IMR-90 (cell line): ENCODE results near the gene MSANTD4. TPM values are rescaled to one million over a fixed set of nuclear protein-coding genes. Genes with fewer than 3 reads are reported as not detected.

Experiments used
- ATAC-seq: fragments of 200-7000 bp; cut with Tn5 transposase; 2 replicates; pipeline ENCODE4 v1.9.1; 2020; ENCODE audit warnings: low read depth, mild to moderate bottlenecking, moderate library complexity
- BruUV-seq: library from RNA; stranded (reverse); fragments of 400-500 nt; replicated peaks from 2 replicates; lab custom pipeline; 2021; lab: Mats Ljungman, UMichigan
- CTCF ChIA-PET: fragments of 300-600 bp; formaldehyde crosslinking; extraction: SDS; loops from one replicate; lab custom pipeline; 2021; ENCODE audit warnings: antibody characterized with exemption; lab: Yijun Ruan, JAX
- POLR2A ChIA-PET: fragments of 300-600 bp; sonication (Branson Sonifier 250); formaldehyde crosslinking; loops from one replicate; lab custom pipeline; 2022; ENCODE audit warnings: antibody characterized with exemption; ENCODE audit not compliant: unreplicated experiment; lab: Charles Lee
- DNase-seq: peaks from one replicate; pipeline ENCODE4 v3.0.0; 2013
- H2AFZ ChIP-seq: replicated peaks from 2 replicates; pipeline ENCODE3; 2013; ENCODE audit warnings: low read length, mild to moderate bottlenecking; ENCODE audit not compliant: poor library complexity
- H2AK5ac ChIP-seq: 2 replicates; pipeline ENCODE4 v1.6.1; 2013; ENCODE audit warnings: low read depth, low read length, inconsistent platforms
- H2AK9ac ChIP-seq: replicated peaks from 2 replicates; pipeline ENCODE3; 2013; ENCODE audit warnings: mild to moderate bottlenecking, low read depth, low read length, moderate library complexity; ENCODE audit not compliant: poor library complexity
- H2BK120ac ChIP-seq: 2 replicates; pipeline ENCODE4 v1.6.1; 2013; ENCODE audit warnings: low read depth, low read length, inconsistent platforms
- H2BK15ac ChIP-seq: 3 replicates; pipeline ENCODE4 v1.6.1; 2013; ENCODE audit warnings: low read depth, low read length, inconsistent platforms
- H2BK20ac ChIP-seq: 2 replicates; pipeline ENCODE4 v1.6.1; 2013; ENCODE audit warnings: low read depth, mild to moderate bottlenecking, inconsistent platforms, low read length, moderate library complexity
- H2BK5ac ChIP-seq: 2 replicates; pipeline ENCODE4 v1.6.1; 2013; ENCODE audit warnings: mild to moderate bottlenecking, low read depth, low read length, inconsistent platforms; ENCODE audit not compliant: poor library complexity, severe bottlenecking
- H3K14ac ChIP-seq: replicated peaks from 2 replicates; pipeline ENCODE4 v1.6.1; 2013; ENCODE audit warnings: low read depth, low read length, inconsistent platforms
- H3K18ac ChIP-seq: 2 replicates; pipeline ENCODE4 v1.6.1; 2013; ENCODE audit warnings: low read depth, low read length, control low read depth
- H3K23ac ChIP-seq: 2 replicates; pipeline ENCODE4 v1.6.1; 2013; ENCODE audit warnings: low read depth, low read length, inconsistent platforms
- H3K27ac ChIP-seq: 2 replicates; pipeline ENCODE4 v1.5.1; 2013; ENCODE audit warnings: mild to moderate bottlenecking, control low read depth, low read length; ENCODE audit not compliant: insufficient read depth
- H3K27me3 ChIP-seq: 2 replicates; pipeline ENCODE4 v1.6.1; 2013; ENCODE audit warnings: low read length; ENCODE audit not compliant: control insufficient read depth, insufficient read depth
- H3K36me3 ChIP-seq: 2 replicates; pipeline ENCODE4 v1.6.1; 2013; ENCODE audit warnings: low read length, mixed read lengths; ENCODE audit not compliant: control insufficient read depth, insufficient read depth
- H3K4ac ChIP-seq: 2 replicates; pipeline ENCODE4 v1.6.1; 2013; ENCODE audit warnings: low read depth, low read length, inconsistent platforms
- H3K4me1 ChIP-seq: 2 replicates; pipeline ENCODE4 v1.6.1; 2013; ENCODE audit warnings: low read length, mixed read lengths; ENCODE audit not compliant: control insufficient read depth, insufficient read depth
- H3K4me2 ChIP-seq: 2 replicates; pipeline ENCODE4 v1.6.1; 2013; ENCODE audit warnings: low read depth, mild to moderate bottlenecking, control low read depth, low read length, moderate library complexity
- H3K4me3 ChIP-seq: 2 replicates; pipeline ENCODE4 v1.5.1; 2013; ENCODE audit warnings: low read depth, mild to moderate bottlenecking, control low read depth, low read length, moderate library complexity; ENCODE audit not compliant: insufficient read depth
- H3K56ac ChIP-seq: 2 replicates; pipeline ENCODE4 v1.6.1; 2013; ENCODE audit warnings: low read length, inconsistent platforms; ENCODE audit not compliant: insufficient read depth; ENCODE audit errors: extremely low read depth
- H3K79me1 ChIP-seq, 2 experiments: 2 replicates each; pipeline ENCODE4 v1.6.1; 2013; ENCODE audit warnings: low read length in 2 of 2, inconsistent platforms in 1 of 2, low read depth in 1 of 2
- H3K9ac ChIP-seq: 2 replicates; pipeline ENCODE4 v1.6.1; 2013; ENCODE audit warnings: low read depth, low read length, control low read depth
- H3K9me1 ChIP-seq: 2 replicates; pipeline ENCODE4 v1.6.1; 2013; ENCODE audit warnings: low read length, inconsistent platforms; ENCODE audit not compliant: insufficient read depth
- H3K9me3 ChIP-seq: 2 replicates; pipeline ENCODE4 v1.6.1; 2013; ENCODE audit warnings: low read length; ENCODE audit not compliant: control insufficient read depth, insufficient read depth
- H4K20me1 ChIP-seq: 2 replicates; pipeline ENCODE4 v1.6.1; 2013; ENCODE audit warnings: low read length, inconsistent platforms; ENCODE audit not compliant: insufficient read depth
- H4K5ac ChIP-seq: 2 replicates; pipeline ENCODE4 v1.6.1; 2013; ENCODE audit warnings: mild to moderate bottlenecking, low read depth, low read length, control low read depth
- H4K8ac ChIP-seq, 2 experiments: 2 replicates each; pipeline ENCODE4 v1.6.1; 2013; ENCODE audit warnings: low read depth in 2 of 2, low read length in 2 of 2, control low read depth in 1 of 2, inconsistent platforms in 1 of 2
- H4K91ac ChIP-seq: 2 replicates; pipeline ENCODE4 v1.6.1; 2013; ENCODE audit warnings: low read depth, low read length, inconsistent platforms; ENCODE audit not compliant: insufficient read depth
- CEBPB ChIP-seq: IDR thresholded peaks from 2 replicates; pipeline ENCODE4 v1.6.1; 2012; ENCODE audit warnings: low read depth, low read length, improper control_type of control experiment
- CTCF ChIP-seq: conservative IDR thresholded peaks from 2 replicates; pipeline ENCODE4 v1.5.1; 2012; ENCODE audit warnings: mild to moderate bottlenecking, low read depth, low read length, improper control_type of control experiment
- FOS ChIP-seq: fragments of 150-350 bp; IDR thresholded peaks from 2 replicates; pipeline ENCODE4 v1.6.1; 2016; ENCODE audit warnings: low read depth, low read length
- NFE2L2 ChIP-seq: fragments of 150-350 bp; IDR thresholded peaks from 2 replicates; pipeline ENCODE4 v1.6.1; 2016; ENCODE audit warnings: low read depth, mild to moderate bottlenecking, low read length
- POLR2A ChIP-seq: IDR thresholded peaks from 2 replicates; pipeline ENCODE4 v1.6.1; 2012; ENCODE audit warnings: mild to moderate bottlenecking, low read depth, low read length
- RAD21 ChIP-seq: IDR thresholded peaks from 2 replicates; pipeline ENCODE4 v1.6.1; 2012; ENCODE audit warnings: low read length, improper control_type of control experiment
- SMC3 ChIP-seq: fragments of 150-350 bp; IDR thresholded peaks from 2 replicates; pipeline ENCODE4 v1.6.1; 2016; ENCODE audit warnings: low read depth, mild to moderate bottlenecking, antibody characterized with exemption, low read length, moderate library complexity
- WGBS, 2 experiments: methylation state at CpG; one replicate each; pipeline versions ENCODE4 v1.1.5 to v1.1.7; 2013; ENCODE audit warnings: missing lambda C conversion rate in 2 of 2; ENCODE audit not compliant: insufficient read length in 1 of 2; ENCODE audit errors: extremely low coverage in 2 of 2; 5-methylcytosine and 5-hydroxymethylcytosine counted together
- dilution Hi-C: fragments of 300-500 bp; cut with HindIII; formaldehyde crosslinking; loops from one replicate; pipeline ENCODE4 v1.14.3; 2018; ENCODE audit warnings: low sequenced_read_pairs; ENCODE audit not compliant: unreplicated experiment
- in situ Hi-C: fragments of 300-500 bp; cut with MboI; formaldehyde crosslinking; loops from 3 replicates; pipeline ENCODE4 v1.14.3; 2019; ENCODE audit warnings: low sequenced_read_pairs, inconsistent platforms, mixed read lengths
- intact Hi-C: fragments of 100-400 bp; cut with micrococcal nuclease; formaldehyde crosslinking; loops from 2 replicates; pipeline ENCODE4 v1.10.0; 2022
- polyA plus RNA-seq, 3 experiments: library from polyadenylated mRNA; depleted of rRNA; stranded (reverse); fragments of >200 nt; gene quantifications; 2 replicates each; pipeline ENCODE4 v1.2.3, GENCODE V29; 2012; ENCODE audit warnings: low replicate concordance in 1 of 3
- total RNA-seq: library from RNA; depleted of rRNA; stranded (reverse); fragments of >200 nt; gene quantifications from 2 replicates; pipeline ENCODE4 v1.2.3, GENCODE V29; 2012
- TF ChIP-seq, protein P1 (sequence below): fragments of 150-350 bp; IDR thresholded peaks from 2 replicates; pipeline ENCODE4 v1.6.1; 2016; ENCODE audit warnings: low read depth, mild to moderate bottlenecking, low read length, moderate library complexity, borderline replicate concordance
- TF ChIP-seq, protein P2 (sequence below): fragments of 150-350 bp; IDR thresholded peaks from 2 replicates; pipeline ENCODE4 v1.6.1; 2017; ENCODE audit warnings: mild to moderate bottlenecking, antibody characterized with exemption, low read length, low read depth

Gene MSANTD4
- total and polyA plus RNA-seq, 2 of the 4 experiments (the other 2 are of a cell fraction) = 9.4 to 18.8 TPM

DNA sequence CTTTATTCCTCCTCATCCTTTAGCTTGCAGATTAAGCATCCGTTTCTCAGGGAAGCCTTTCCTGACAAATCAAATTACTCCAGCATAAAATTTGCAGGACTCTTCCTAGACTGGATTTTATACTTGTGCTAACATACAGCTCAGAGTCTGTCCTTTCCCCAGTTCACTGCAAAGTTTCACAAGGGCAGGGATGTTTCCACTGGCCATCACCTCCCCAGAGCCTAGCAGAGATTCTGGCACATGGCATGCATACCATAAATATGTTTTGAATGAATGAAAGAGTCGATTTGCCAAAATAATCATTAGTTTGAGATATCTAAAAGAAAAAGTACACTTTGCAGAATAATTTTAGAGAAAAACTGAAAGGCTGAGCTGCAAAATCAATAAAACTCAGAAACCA lies 10.6 kb downstream of the MSANTD4 start:
- H3K27ac ChIP-seq = no peak overlapping the region
- no peak overlapping the region for H3K56ac ChIP-seq
- H3K14ac ChIP-seq = no peak overlapping the region
- TF ChIP-seq SMC3 = no peak
- TF ChIP-seq NFE2L2 = no peak
- no peak for TF ChIP-seq FOS
- TF ChIP-seq CTCF = no peak
- TF ChIP-seq, protein P1, sequence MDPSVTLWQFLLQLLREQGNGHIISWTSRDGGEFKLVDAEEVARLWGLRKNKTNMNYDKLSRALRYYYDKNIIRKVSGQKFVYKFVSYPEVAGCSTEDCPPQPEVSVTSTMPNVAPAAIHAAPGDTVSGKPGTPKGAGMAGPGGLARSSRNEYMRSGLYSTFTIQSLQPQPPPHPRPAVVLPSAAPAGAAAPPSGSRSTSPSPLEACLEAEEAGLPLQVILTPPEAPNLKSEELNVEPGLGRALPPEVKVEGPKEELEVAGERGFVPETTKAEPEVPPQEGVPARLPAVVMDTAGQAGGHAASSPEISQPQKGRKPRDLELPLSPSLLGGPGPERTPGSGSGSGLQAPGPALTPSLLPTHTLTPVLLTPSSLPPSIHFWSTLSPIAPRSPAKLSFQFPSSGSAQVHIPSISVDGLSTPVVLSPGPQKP = no peak
- TF ChIP-seq CEBPB = no peak
- no peak for TF ChIP-seq RAD21
- no peak for TF ChIP-seq POLR2A
- TF ChIP-seq, protein P2, sequence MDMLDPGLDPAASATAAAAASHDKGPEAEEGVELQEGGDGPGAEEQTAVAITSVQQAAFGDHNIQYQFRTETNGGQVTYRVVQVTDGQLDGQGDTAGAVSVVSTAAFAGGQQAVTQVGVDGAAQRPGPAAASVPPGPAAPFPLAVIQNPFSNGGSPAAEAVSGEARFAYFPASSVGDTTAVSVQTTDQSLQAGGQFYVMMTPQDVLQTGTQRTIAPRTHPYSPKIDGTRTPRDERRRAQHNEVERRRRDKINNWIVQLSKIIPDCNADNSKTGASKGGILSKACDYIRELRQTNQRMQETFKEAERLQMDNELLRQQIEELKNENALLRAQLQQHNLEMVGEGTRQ = no peak
- peaks cover 5% of the 10 kb centered on the region; the same call in 1 of the 2 replicates for H4K20me1 ChIP-seq
- H3K4ac ChIP-seq = no peak overlapping the region
- H3K23ac ChIP-seq = no peak overlapping the region
- H2BK5ac ChIP-seq = no peak overlapping the region
- H3K9me3 ChIP-seq = no peaks in the 10 kb centered on the region; the same call in 1 of the 2 replicates
- no peak overlapping the region for H3K9ac ChIP-seq
- H2BK120ac ChIP-seq = no peak overlapping the region
- ChIA-PET POLR2A (no interaction called here), CTCF (no interaction called here)
- no peak overlapping the region for H4K8ac ChIP-seq
- H4K91ac ChIP-seq = no peak overlapping the region
- H2BK20ac ChIP-seq = no peak overlapping the region
- H2BK15ac ChIP-seq = no peak overlapping the region
- H3K79me1 ChIP-seq = peaks cover 31 to 65% of the 10 kb centered on the region in 2 experiments
- H3K36me3 ChIP-seq = peaks cover 23% of the 10 kb centered on the region
- in situ Hi-C loops (no loop called here), intact Hi-C loops (no loop called here), dilution Hi-C loops (no loop called here)
- DNase-seq = no peak
- H4K5ac ChIP-seq = no peak overlapping the region
- H2AK9ac ChIP-seq = no peak overlapping the region
- H3K9me1 ChIP-seq = peaks cover 4% of the 10 kb centered on the region; the same call in 1 of the 2 replicates
- no peaks in the 10 kb centered on the region for H3K27me3 ChIP-seq
- peaks cover 6% of the 10 kb centered on the region for H3K4me1 ChIP-seq
- no peak overlapping the region for H3K4me3 ChIP-seq
- no peak for ATAC-seq
- no CpG with 5 or more reads among the region's 2 CpGs for WGBS, 2 experiments
- no peak overlapping the region for H2AK5ac ChIP-seq
- no TSS peak for BruUV-seq
- no peak overlapping the region for H2AFZ ChIP-seq
- no peak overlapping the region for H3K4me2 ChIP-seq
- H3K18ac ChIP-seq = no peak overlapping the region
